SH-SY5Y (cell line): ENCODE measurements around the gene ACE.

Source experiments
- GATA2 ChIP-seq: IDR thresholded peaks from 2 replicates; pipeline ENCODE4 v1.6.1; 2011; ENCODE audit warnings: mild to moderate bottlenecking, low read depth, low read length
- GATA3 ChIP-seq: IDR thresholded peaks from 2 replicates; pipeline ENCODE4 v1.6.1; 2011; ENCODE audit warnings: low read depth, mild to moderate bottlenecking, low read length, moderate library complexity

DNA sequence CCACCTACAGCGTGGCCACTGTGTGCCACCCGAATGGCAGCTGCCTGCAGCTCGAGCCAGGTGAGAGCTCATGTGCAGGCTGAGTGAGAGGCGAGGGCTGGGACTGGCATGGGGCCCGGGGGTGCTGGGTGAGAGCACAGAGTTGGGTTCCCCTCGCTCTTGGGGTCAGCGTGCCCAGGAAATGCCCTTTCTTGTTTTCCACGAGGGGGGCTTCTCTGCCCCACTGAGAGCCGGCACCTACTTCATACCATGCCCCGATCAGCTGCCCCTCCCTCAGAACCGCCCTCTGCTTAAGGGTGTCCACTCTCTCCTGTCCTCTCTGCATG lies 10.1 kb downstream of the ACE start:
- no peak for TF ChIP-seq GATA3
- TF ChIP-seq GATA2: no peak
